Measurements from ENCODE around the gene INPP1. TPM values are rescaled to one million over a fixed set of nuclear protein-coding genes. Genes with fewer than 3 reads are reported as not detected.

INPP1 gene
- total and polyA plus RNA-seq, 4 donors, result 18.5 to 43.1 (median 35.7) TPM

DNA sequence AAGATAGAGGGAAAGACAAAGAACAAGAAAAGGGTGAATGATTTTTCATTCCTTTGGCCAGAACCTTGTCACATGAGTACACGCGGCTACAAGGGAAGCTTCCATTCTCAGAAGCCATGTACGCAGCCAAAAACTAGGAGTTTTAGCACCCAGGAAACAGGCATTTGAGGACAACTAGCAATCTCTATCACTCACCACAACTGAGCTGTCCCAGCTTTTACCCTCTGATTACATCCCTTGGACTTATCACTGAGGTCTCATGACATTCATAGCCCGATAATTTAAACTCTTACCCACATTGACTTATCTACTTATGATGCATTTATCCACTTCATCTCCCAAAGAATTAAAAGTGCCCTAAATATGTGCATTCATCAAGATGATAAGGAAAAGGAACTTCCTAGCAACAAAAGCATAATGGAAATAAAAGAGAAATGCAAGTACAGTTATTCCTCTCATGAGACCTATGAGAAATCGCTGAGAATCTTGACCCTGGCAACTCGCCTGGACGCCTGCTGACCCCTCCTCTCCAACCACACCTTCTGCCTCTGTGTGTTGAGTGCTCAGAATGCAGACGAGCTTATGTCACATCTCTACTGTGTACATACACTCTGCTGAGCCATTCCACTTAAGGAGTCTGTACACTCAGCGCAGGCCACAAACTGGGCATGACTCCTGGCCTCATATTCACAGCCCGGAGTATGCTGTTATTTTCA lies 36.0 kb downstream of the INPP1 start:
- H3K27me3 ChIP-seq (ENCODE audit: control insufficient read depth in 1 of 2, insufficient read depth in 2 of 2, low read length in 1 of 2), result no peaks in the 10 kb centered on the region
- no peak overlapping the region for H3K4me3 ChIP-seq (ENCODE audit: low read length in 2 of 2)
- DNase-seq (no peak), ATAC-seq (ENCODE audit: low FRiP score) (no peak)
- H3K27ac ChIP-seq (ENCODE audit: low read depth in 1 of 2, low read length in 2 of 2), result no peak overlapping the region
- intact Hi-C loops (cut with DNase I), result no loop called here
- no peaks in the 10 kb centered on the region for H3K9me3 ChIP-seq (ENCODE audit: control insufficient read depth, low read length)
- 70 to 73% methylated on average over 10 of the region's 10 CpGs for WGBS, 2 donors
- no peaks in the 10 kb centered on the region for H3K4me1 ChIP-seq (ENCODE audit: control insufficient read depth in 1 of 2, insufficient read depth in 2 of 2, low read length in 2 of 2)
- H3K36me3 ChIP-seq (ENCODE audit: control insufficient read depth in 1 of 2, insufficient read depth in 2 of 2, low read length in 1 of 2), result no peaks in the 10 kb centered on the region

GRCh38 chr2:190380962-190381412 lies 37.6 kb downstream of the INPP1 start:
- H3K27ac ChIP-seq (ENCODE audit: low read depth in 1 of 2, low read length in 2 of 2), result no peak overlapping the region
- ATAC-seq (ENCODE audit: low FRiP score), result no peak

DNA sequence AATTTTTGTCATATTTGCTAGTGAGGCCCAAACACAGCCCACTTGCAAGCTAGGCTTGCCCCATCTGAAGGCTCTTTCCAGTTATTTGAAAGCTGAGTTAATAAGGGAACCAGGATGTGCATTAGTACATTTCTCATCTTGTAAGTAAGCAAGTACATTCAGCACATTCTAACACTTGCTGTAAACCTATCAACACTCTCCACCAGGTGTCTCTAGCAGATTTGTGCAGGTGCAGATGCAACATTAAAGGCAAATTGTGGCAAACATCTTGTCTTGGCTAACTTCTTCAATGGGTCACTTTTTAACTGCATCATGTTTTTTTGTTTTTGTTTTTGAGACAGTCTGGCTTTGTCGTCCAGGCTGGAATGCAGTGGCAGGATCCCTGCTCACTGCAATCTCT lies 39.5 kb downstream of the INPP1 start:
- Histone ChIP-seq H3K27me3 (ENCODE audit: control insufficient read depth in 1 of 2, insufficient read depth in 2 of 2, low read length in 1 of 2) (no peaks in the 10 kb centered on the region), H3K9me3 (ENCODE audit: control insufficient read depth, low read length) (no peaks in the 10 kb centered on the region), H3K4me1 (ENCODE audit: control insufficient read depth in 1 of 2, insufficient read depth in 2 of 2, low read length in 2 of 2) (no peaks in the 10 kb centered on the region), H3K36me3 (ENCODE audit: control insufficient read depth in 1 of 2, insufficient read depth in 2 of 2, low read length in 1 of 2) (no peaks in the 10 kb centered on the region), H3K27ac (ENCODE audit: low read depth in 1 of 2, low read length in 2 of 2) (no peak overlapping the region), H3K4me3 (ENCODE audit: low read length in 2 of 2) (no peak overlapping the region)
- no peak for ATAC-seq (ENCODE audit: low FRiP score)
- 82 to 83% methylated on average over 1 of the region's 1 CpG for WGBS, 2 donors
- DNase-seq, result no peak
- intact Hi-C loops (cut with DNase I), result no loop called here

More at GRCh38 chr2:190380962-190381412, 37.6 kb downstream of the INPP1 start:
- 42% methylated on average over 5 of the region's 5 CpGs for WGBS, 2 donors
- Histone ChIP-seq H3K9me3 (ENCODE audit: control insufficient read depth, low read length) (no peaks in the 10 kb centered on the region), H3K4me1 (ENCODE audit: control insufficient read depth in 1 of 2, insufficient read depth in 2 of 2, low read length in 2 of 2) (no peaks in the 10 kb centered on the region), H3K27me3 (ENCODE audit: control insufficient read depth in 1 of 2, insufficient read depth in 2 of 2, low read length in 1 of 2) (no peaks in the 10 kb centered on the region), H3K36me3 (ENCODE audit: control insufficient read depth in 1 of 2, insufficient read depth in 2 of 2, low read length in 1 of 2) (no peaks in the 10 kb centered on the region), H3K4me3 (ENCODE audit: low read length in 2 of 2) (no peak overlapping the region)
- no peak for DNase-seq
- intact Hi-C loops (cut with DNase I), result no loop called here

GRCh38 chr2:190387422-190387821 lies 44.0 kb downstream of the INPP1 start:
- no peaks in the 10 kb centered on the region for H3K9me3 ChIP-seq (ENCODE audit: control insufficient read depth, low read length)
- no peaks in the 10 kb centered on the region for H3K36me3 ChIP-seq (ENCODE audit: control insufficient read depth in 1 of 2, insufficient read depth in 2 of 2, low read length in 1 of 2)
- 92 to 93% methylated on average over 3 of the region's 3 CpGs for WGBS, 2 donors
- no peak overlapping the region for H3K27ac ChIP-seq (ENCODE audit: low read depth in 1 of 2, low read length in 2 of 2)
- no peaks in the 10 kb centered on the region for H3K27me3 ChIP-seq (ENCODE audit: control insufficient read depth in 1 of 2, insufficient read depth in 2 of 2, low read length in 1 of 2)
- DNase-seq, result no peak
- H3K4me3 ChIP-seq (ENCODE audit: low read length in 2 of 2), result no peak overlapping the region
- ATAC-seq (ENCODE audit: low FRiP score), result no peak
- H3K4me1 ChIP-seq (ENCODE audit: control insufficient read depth in 1 of 2, insufficient read depth in 2 of 2, low read length in 2 of 2), result no peaks in the 10 kb centered on the region
- intact Hi-C loops (cut with DNase I), result no loop called here

DNA sequence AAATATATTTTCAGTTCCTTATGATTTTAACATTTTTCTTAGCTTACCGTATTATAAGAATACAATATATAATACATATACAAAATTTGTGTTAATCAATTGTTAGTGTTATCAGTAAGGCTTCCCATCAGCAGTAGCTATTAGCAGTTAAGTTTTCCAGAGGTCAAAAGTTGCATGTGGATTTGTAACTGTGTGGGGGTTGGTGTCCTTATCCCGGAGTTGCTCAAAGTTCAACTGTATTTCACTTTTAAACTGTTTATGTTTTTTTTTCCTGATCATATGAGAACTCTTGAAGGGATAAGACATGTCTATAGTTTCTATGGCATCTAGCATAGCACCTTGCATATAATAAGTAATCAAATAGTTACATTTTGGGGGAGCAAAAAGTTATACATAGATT lies 52.9 kb downstream of the INPP1 start:
- H3K9me3 ChIP-seq (ENCODE audit: control insufficient read depth, low read length), result no peaks in the 10 kb centered on the region
- intact Hi-C loops (cut with DNase I), result no loop called here
- DNase-seq, result no peak
- ATAC-seq (ENCODE audit: low FRiP score), result no peak
- H3K4me1 ChIP-seq (ENCODE audit: control insufficient read depth in 1 of 2, insufficient read depth in 2 of 2, low read length in 2 of 2), result no peaks in the 10 kb centered on the region
- no peak overlapping the region for H3K27ac ChIP-seq (ENCODE audit: low read depth in 1 of 2, low read length in 2 of 2)
- 74 to 80% methylated on average over 2 of the region's 2 CpGs for WGBS, 2 donors
- no peaks in the 10 kb centered on the region for H3K36me3 ChIP-seq (ENCODE audit: control insufficient read depth in 1 of 2, insufficient read depth in 2 of 2, low read length in 1 of 2)
- no peak overlapping the region for H3K4me3 ChIP-seq (ENCODE audit: low read length in 2 of 2)
- no peaks in the 10 kb centered on the region for H3K27me3 ChIP-seq (ENCODE audit: control insufficient read depth in 1 of 2, insufficient read depth in 2 of 2, low read length in 1 of 2)

GRCh38 chr2:190402986-190403603 lies 59.7 kb downstream of the INPP1 start:
- Histone ChIP-seq H3K27me3 (ENCODE audit: control insufficient read depth in 1 of 2, insufficient read depth in 2 of 2, low read length in 1 of 2) (no peaks in the 10 kb centered on the region), H3K4me3 (ENCODE audit: low read length in 2 of 2) (no peak overlapping the region), H3K27ac (ENCODE audit: low read depth in 1 of 2, low read length in 2 of 2) (no peak overlapping the region), H3K4me1 (ENCODE audit: control insufficient read depth in 1 of 2, insufficient read depth in 2 of 2, low read length in 2 of 2) (no peaks in the 10 kb centered on the region), H3K36me3 (ENCODE audit: control insufficient read depth in 1 of 2, insufficient read depth in 2 of 2, low read length in 1 of 2) (no peaks in the 10 kb centered on the region), H3K9me3 (ENCODE audit: control insufficient read depth, low read length) (no peaks in the 10 kb centered on the region)
- DNase-seq (no peak), ATAC-seq (ENCODE audit: low FRiP score) (no peak)
- 47 to 60% methylated on average over 5 of the region's 5 CpGs for WGBS, 2 donors
- intact Hi-C loops (cut with DNase I), result no loop called here

DNA sequence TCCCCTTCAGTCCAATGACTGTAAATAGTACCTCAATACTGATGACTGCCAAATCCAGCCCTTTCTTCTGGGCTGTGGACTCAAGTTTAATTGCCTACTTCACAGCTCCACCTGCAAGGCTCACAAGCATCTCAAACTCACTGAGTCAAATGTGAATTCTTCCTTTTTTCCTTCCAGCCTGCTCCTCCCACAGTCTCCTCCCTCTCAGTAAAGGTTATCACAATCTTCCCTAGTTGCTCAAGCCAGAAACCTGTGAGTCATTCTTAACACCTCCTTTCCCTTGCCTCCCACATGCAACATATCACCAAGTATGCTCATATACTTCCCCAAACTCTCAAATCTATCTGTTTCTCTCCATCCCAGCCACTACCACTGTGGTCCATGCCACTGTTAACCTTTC lies 61.1 kb downstream of the INPP1 start:
- H3K4me3 ChIP-seq (ENCODE audit: low read length in 2 of 2), result no peak overlapping the region
- intact Hi-C loops (cut with DNase I), result no loop called here
- H3K9me3 ChIP-seq (ENCODE audit: control insufficient read depth, low read length), result no peaks in the 10 kb centered on the region
- H3K4me1 ChIP-seq (ENCODE audit: control insufficient read depth in 1 of 2, insufficient read depth in 2 of 2, low read length in 2 of 2), result no peaks in the 10 kb centered on the region
- H3K27me3 ChIP-seq (ENCODE audit: control insufficient read depth in 1 of 2, insufficient read depth in 2 of 2, low read length in 1 of 2), result no peaks in the 10 kb centered on the region
- no peak for DNase-seq
- H3K27ac ChIP-seq (ENCODE audit: low read depth in 1 of 2, low read length in 2 of 2), result no peak overlapping the region
- no peak for ATAC-seq (ENCODE audit: low FRiP score)
- H3K36me3 ChIP-seq (ENCODE audit: control insufficient read depth in 1 of 2, insufficient read depth in 2 of 2, low read length in 1 of 2), result no peaks in the 10 kb centered on the region

DNA sequence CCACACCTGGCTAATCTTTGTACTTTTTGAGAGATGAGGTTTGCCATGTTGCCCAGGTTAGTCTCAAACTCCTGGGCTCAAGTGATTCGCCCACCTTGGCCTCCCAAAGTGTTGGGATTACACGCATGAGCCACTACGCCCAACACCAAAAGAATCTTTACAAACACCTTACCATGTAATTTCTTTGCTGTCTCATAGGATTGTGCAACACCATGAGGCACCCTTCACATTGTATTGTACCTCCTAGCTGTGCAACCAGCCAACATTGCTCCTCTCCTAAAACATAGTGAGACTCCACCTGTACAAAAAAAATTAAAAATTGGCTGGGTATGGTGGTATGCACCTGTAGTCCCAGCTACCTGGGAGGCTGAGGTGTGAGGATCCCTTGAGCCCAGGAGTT lies 61.7 kb downstream of the INPP1 start:
- no peaks in the 10 kb centered on the region for H3K9me3 ChIP-seq (ENCODE audit: control insufficient read depth, low read length)
- intact Hi-C loops (cut with DNase I), result no loop called here
- H3K4me3 ChIP-seq (ENCODE audit: low read length in 2 of 2), result no peak overlapping the region
- no peaks in the 10 kb centered on the region for H3K27me3 ChIP-seq (ENCODE audit: control insufficient read depth in 1 of 2, insufficient read depth in 2 of 2, low read length in 1 of 2)
- no peak for ATAC-seq (ENCODE audit: low FRiP score)
- H3K27ac ChIP-seq (ENCODE audit: low read depth in 1 of 2, low read length in 2 of 2), result no peak overlapping the region
- 97 to 100% methylated on average over 3 of the region's 3 CpGs for WGBS, 2 donors
- H3K4me1 ChIP-seq (ENCODE audit: control insufficient read depth in 1 of 2, insufficient read depth in 2 of 2, low read length in 2 of 2), result no peaks in the 10 kb centered on the region
- no peak for DNase-seq
- H3K36me3 ChIP-seq (ENCODE audit: control insufficient read depth in 1 of 2, insufficient read depth in 2 of 2, low read length in 1 of 2), result no peaks in the 10 kb centered on the region

DNA sequence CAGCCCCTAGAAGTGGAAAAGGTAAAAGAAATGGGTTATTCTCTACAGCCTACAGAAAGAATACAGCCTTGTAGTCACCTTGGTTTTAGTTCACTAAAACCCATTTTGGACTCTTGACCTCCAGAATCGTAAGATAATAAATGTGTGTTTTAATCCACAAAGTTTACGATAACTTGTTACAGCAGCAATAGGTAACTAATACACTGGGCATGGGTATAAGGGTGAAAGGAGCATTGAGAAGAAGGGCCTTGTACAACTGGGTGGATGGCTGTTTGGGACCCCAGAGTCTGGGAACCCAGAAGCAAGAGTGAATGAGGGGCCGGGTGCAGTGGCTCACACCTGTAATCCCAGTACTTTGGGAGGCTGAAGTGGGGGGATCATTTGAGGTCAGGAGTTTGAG lies 62.6 kb downstream of the INPP1 start:
- Histone ChIP-seq H3K9me3 (ENCODE audit: control insufficient read depth, low read length) (no peaks in the 10 kb centered on the region), H3K36me3 (ENCODE audit: control insufficient read depth in 1 of 2, insufficient read depth in 2 of 2, low read length in 1 of 2) (no peaks in the 10 kb centered on the region), H3K27me3 (ENCODE audit: control insufficient read depth in 1 of 2, insufficient read depth in 2 of 2, low read length in 1 of 2) (no peaks in the 10 kb centered on the region), H3K4me1 (ENCODE audit: control insufficient read depth in 1 of 2, insufficient read depth in 2 of 2, low read length in 2 of 2) (no peaks in the 10 kb centered on the region), H3K4me3 (ENCODE audit: low read length in 2 of 2) (no peak overlapping the region), H3K27ac (ENCODE audit: low read depth in 1 of 2, low read length in 2 of 2) (no peak overlapping the region)
- WGBS, 2 donors, result 82 to 85% methylated on average over 3 of the region's 3 CpGs
- DNase-seq (no peak), ATAC-seq (ENCODE audit: low FRiP score) (no peak)
- intact Hi-C loops (cut with DNase I), result no loop called here

Measured in aorta (tissue), 5 donors.